CD4-positive, alpha-beta T cell treated with Interleukin-15 for 4 hours (primary cell): ENCODE data around the gene TBC1D12.
"Not testable (repeated sequence)": the region's sequence is repeated elsewhere in the genome, so short reads cannot be mapped to it uniquely, and the experiment has no call there.

Source experiments
- DNase-seq: peaks from one replicate; pipeline ENCODE4 v3.0.0-alpha.2; 2020; ENCODE audit warnings: low spot score

Gene TBC1D12

GRCh38 chr10:94402204-94402842 lies at the start of gene TBC1D12:
Gene TBC1D12, plus strand, starts transcription at chr10:94402541. Its CDS starts 73 bp downstream, at chr10:94402614.
- peak; percentile 33 for DNase-seq

GRCh38 chr10:94353336-94353735 lies 49.0 kb upstream of the TBC1D12 start:
- no peak for DNase-seq

- no peak for DNase-seq
These were observed 46.5 kb upstream of the TBC1D12 start for GRCh38 chr10:94355841-94356240.

GRCh38 chr10:94357193-94357592 lies 45.1 kb upstream of the TBC1D12 start:
- DNase-seq, result no peak

GRCh38 chr10:94358480-94358879 lies 43.9 kb upstream of the TBC1D12 start:
- no peak for DNase-seq

- DNase-seq, result peak; percentile 22
These were observed 41.1 kb upstream of the TBC1D12 start for GRCh38 chr10:94361171-94361794.

GRCh38 chr10:94362360-94363250 lies 39.7 kb upstream of the TBC1D12 start, which contains the start of gene NOC3L:
Gene NOC3L, minus strand, starts transcription at chr10:94362939. Its CDS starts 101 bp downstream, at chr10:94362838.
- peak; percentile 92 for DNase-seq

GRCh38 chr10:94363251-94363565 lies 39.1 kb upstream of the TBC1D12 start:
- no peak for DNase-seq

GRCh38 chr10:94364482-94364881 lies 37.9 kb upstream of the TBC1D12 start:
- DNase-seq, result no peak

- no peak for DNase-seq
These were observed 36.0 kb upstream of the TBC1D12 start for GRCh38 chr10:94366382-94366781.

- no peak for DNase-seq
These were observed 31.8 kb upstream of the TBC1D12 start for GRCh38 chr10:94370501-94370900.

GRCh38 chr10:94375374-94375773 lies 27.0 kb upstream of the TBC1D12 start:
- no peak for DNase-seq

- DNase-seq, result no peak
These were observed 25.5 kb upstream of the TBC1D12 start for GRCh38 chr10:94376865-94377264.

GRCh38 chr10:94383530-94383929 lies 18.8 kb upstream of the TBC1D12 start:
- DNase-seq, result no peak

- not testable (repeated sequence) for DNase-seq
These were observed 16.6 kb upstream of the TBC1D12 start for GRCh38 chr10:94385733-94386132.

GRCh38 chr10:94392117-94392516 lies 10.2 kb upstream of the TBC1D12 start:
- not testable (repeated sequence) for DNase-seq

GRCh38 chr10:94397549-94398370 lies 4.6 kb upstream of the TBC1D12 start:
- DNase-seq, result no peak

- DNase-seq, result no peak
These were observed 3.6 kb upstream of the TBC1D12 start for GRCh38 chr10:94398762-94399161.

GRCh38 chr10:94402843-94403379 lies 570 bp downstream of the TBC1D12 start:
- DNase-seq, result no peak

- DNase-seq, result peak; percentile 30
These were observed 1.3 kb downstream of the TBC1D12 start for GRCh38 chr10:94403380-94404213.

- no peak for DNase-seq
These were observed 3.1 kb downstream of the TBC1D12 start for GRCh38 chr10:94405406-94405805.
